ENCODE results near the gene POLR1A. TPM values are rescaled to one million over a fixed set of nuclear protein-coding genes. Genes with fewer than 3 reads are reported as not detected.

Gene POLR1A
- total and polyA plus RNA-seq, 2 of the 8 experiments (the other 6 are each of a cell fraction or from before 2014, with no cell fraction given) = 8.9 to 58.1 TPM

- Histone ChIP-seq H3K23ac (ENCODE audit: insufficient read length) (no peak overlapping the region), H3K27me3 (replicated peaks in 1 of 4; ENCODE audit: control insufficient read depth in 3 of 4, extremely low read depth in 1 of 4, insufficient read depth in 3 of 4, low read length in 3 of 4) (no peaks in the 10 kb centered on the region), H3K4me2 (ENCODE audit: insufficient read depth in 1 of 2, low read depth in 2 of 2, low read length in 2 of 2) (peak overlapping the region; percentile 83 to 84), H3K56ac (replicated peaks; ENCODE audit: insufficient read length, low read depth, low read length) (no peak overlapping the region), H2BK20ac (ENCODE audit: low read length) (no peak overlapping the region), H3K4me3 (ENCODE audit: extremely low read depth in 1 of 4, insufficient read depth in 2 of 4, low read depth in 3 of 4, low read length in 4 of 4) (peak overlapping the region; percentile 96 to 99 (median 97)), H4K20me1 (replicated peaks in 1 of 2; ENCODE audit: control insufficient read depth in 1 of 2, insufficient read depth in 2 of 2, low read length in 2 of 2) (peaks cover 2 to 13% of the 10 kb centered on the region in 2 experiments), H3K79me2 (ENCODE audit: control insufficient read depth in 1 of 2, insufficient read depth in 2 of 2, low read length in 2 of 2) (peaks cover 32 to 83% of the 10 kb centered on the region in 2 experiments), H2AFZ (ENCODE audit: low read length) (no peak overlapping the region), H2BK15ac (ENCODE audit: low read length) (no peak overlapping the region), H3K36me3 (ENCODE audit: control insufficient read depth in 2 of 4, insufficient read depth in 4 of 4, low read length in 3 of 4) (peaks cover 10 to 38% (median 25%) of the 10 kb centered on the region in 4 experiments), H3K79me1 (ENCODE audit: low read depth, low read length) (no peaks in the 10 kb centered on the region; the same call in 1 of the 2 replicates), H3K27ac (ENCODE audit: low read depth, low read length) (peak overlapping the region; percentile 94; the same call in 1 of the 2 replicates), H2BK12ac (ENCODE audit: low read depth, low read length) (no peak overlapping the region), H3K4ac (replicated peaks; ENCODE audit: insufficient read length, low read depth, low read length) (no peak overlapping the region), H4K8ac (ENCODE audit: extremely low read depth, insufficient read depth, low read length) (no peak overlapping the region), H3K4me1 (replicated peaks in 1 of 4; ENCODE audit: control insufficient read depth in 3 of 4, insufficient read depth in 4 of 4, low read length in 3 of 4) (peaks cover 0 to 4% (median 0%) of the 10 kb centered on the region in 4 experiments; a peak in 1 of 7 replicates), H3K18ac (ENCODE audit: extremely low read depth, low read length) (no peak overlapping the region), H3K9ac (replicated peaks in 1 of 4; ENCODE audit: extremely low read depth in 1 of 4, low read depth in 3 of 4, low read length in 3 of 4) (peak overlapping the region; percentile 25 to 99 (median 88); a peak in 6 of 7 replicates), H3K14ac (ENCODE audit: insufficient read length) (no peak overlapping the region), H3K9me3 (ENCODE audit: insufficient read depth in 2 of 2, low read depth in 1 of 2, low read length in 1 of 2) (no peaks in the 10 kb centered on the region), H2AK5ac (ENCODE audit: low read depth, low read length) (no peak overlapping the region), H2BK5ac (ENCODE audit: low read depth, low read length) (no peak overlapping the region), H3K23me2 (ENCODE audit: low read depth, low read length) (no peaks in the 10 kb centered on the region; the same call in 1 of the 2 replicates), H4K91ac (replicated peaks; ENCODE audit: insufficient read length, low read length) (no peak overlapping the region), H4K5ac (ENCODE audit: insufficient read length, low read depth, low read length) (no peak overlapping the region), H2BK120ac (replicated peaks; ENCODE audit: low read depth, low read length) (no peak overlapping the region)
- FAIRE-seq = no peak
- DNase-seq (ENCODE audit: low read depth in 1 of 2, low spot score in 2 of 2) = no peak
- TF ChIP-seq POLR2A (IDR thresholded peaks at IDR 0.05; ENCODE audit: control extremely low read depth in 1 of 2, low read depth in 2 of 2, low read length in 2 of 2) (no peak), PHF8 (conservative IDR thresholded peaks at IDR 0.05; ENCODE audit: low read depth, low read length) (no peak), KDM1A (IDR thresholded peaks at IDR 0.05; ENCODE audit: borderline replicate concordance, low read length) (no peak), HDAC6 (IDR thresholded peaks at IDR 0.05; ENCODE audit: low read depth, low read length) (no peak), CHD1 (IDR thresholded peaks at IDR 0.05; ENCODE audit: low read depth, low read length) (no peak), TBP (IDR thresholded peaks at IDR 0.05; ENCODE audit: low read depth, low read length) (no peak), KDM4A (IDR thresholded peaks at IDR 0.05; ENCODE audit: low read depth, low read length, severe bottlenecking) (no peak), RFX5 (IDR thresholded peaks at IDR 0.05; ENCODE audit: borderline replicate concordance, low read depth, low read length) (no peak), ZNF274 (IDR thresholded peaks at IDR 0.05; ENCODE audit: borderline replicate concordance, extremely low read depth, low read length) (no peak)
- TF ChIP-seq, protein P1, sequence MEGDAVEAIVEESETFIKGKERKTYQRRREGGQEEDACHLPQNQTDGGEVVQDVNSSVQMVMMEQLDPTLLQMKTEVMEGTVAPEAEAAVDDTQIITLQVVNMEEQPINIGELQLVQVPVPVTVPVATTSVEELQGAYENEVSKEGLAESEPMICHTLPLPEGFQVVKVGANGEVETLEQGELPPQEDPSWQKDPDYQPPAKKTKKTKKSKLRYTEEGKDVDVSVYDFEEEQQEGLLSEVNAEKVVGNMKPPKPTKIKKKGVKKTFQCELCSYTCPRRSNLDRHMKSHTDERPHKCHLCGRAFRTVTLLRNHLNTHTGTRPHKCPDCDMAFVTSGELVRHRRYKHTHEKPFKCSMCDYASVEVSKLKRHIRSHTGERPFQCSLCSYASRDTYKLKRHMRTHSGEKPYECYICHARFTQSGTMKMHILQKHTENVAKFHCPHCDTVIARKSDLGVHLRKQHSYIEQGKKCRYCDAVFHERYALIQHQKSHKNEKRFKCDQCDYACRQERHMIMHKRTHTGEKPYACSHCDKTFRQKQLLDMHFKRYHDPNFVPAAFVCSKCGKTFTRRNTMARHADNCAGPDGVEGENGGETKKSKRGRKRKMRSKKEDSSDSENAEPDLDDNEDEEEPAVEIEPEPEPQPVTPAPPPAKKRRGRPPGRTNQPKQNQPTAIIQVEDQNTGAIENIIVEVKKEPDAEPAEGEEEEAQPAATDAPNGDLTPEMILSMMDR (IDR thresholded peaks at IDR 0.05; ENCODE audit: control extremely low read depth in 1 of 3, insufficient read depth in 1 of 3, low read depth in 1 of 3, low read length in 3 of 3) = no peak
- POLR2A ChIA-PET (ENCODE audit: partially characterized antibody) = interaction anchor here (0.6 to 12.1 kb wide), 5 partner anchors 9 to 407 kb away, joined by 3 to 119 read pairs (median 3); no protein-coding TSS in a partner anchor
- CTCF ChIA-PET (ENCODE audit: partially characterized antibody) = no interaction called here
- 35% methylated on average over 5 of the region's 5 CpGs; no CpG with 5 or more reads in 1 of the 2 experiments for WGBS, 2 experiments (ENCODE audit: extremely low coverage in 1 of 2, insufficient coverage in 1 of 2, insufficient read length in 1 of 2, insufficient replicate concordance in 2 of 2, low coverage in 1 of 2, low lambda C conversion rate in 2 of 2, missing lambda C conversion rate in 1 of 2)
Observed at GRCh38 chr2:86107031-86107430, 1.3 kb upstream of the POLR1A start.

Data from H1 (cell line).